SU-DHL-6 (cell line): ENCODE results near the gene VWA2.

Source experiments
- H2AFZ ChIP-seq: fragments of 200-600 bp; sonication (generic); 2 replicates; pipeline ENCODE4 v1.6.1; 2014; ENCODE audit warnings: low read depth, mild to moderate bottlenecking, moderate library complexity, mixed read lengths, antibody characterized with exemption, low read length; ENCODE audit not compliant: severe bottlenecking
- H3F3A ChIP-seq: fragments of 200-600 bp; shearing (Covaris generic); 2 replicates; pipeline ENCODE4 v1.6.0; 2016; ENCODE audit warnings: antibody characterized with exemption, mild to moderate bottlenecking; ENCODE audit not compliant: insufficient read depth
- H3K27ac ChIP-seq: fragments of 200-600 bp; sonication (generic); 2 replicates; pipeline ENCODE4 v1.5.1; 2016; ENCODE audit warnings: low read depth, mild to moderate bottlenecking, low read length, moderate library complexity, mixed read lengths
- H3K27me3 ChIP-seq: fragments of 200-600 bp; sonication (generic), shearing (Covaris generic); 2 replicates; pipeline ENCODE4 v1.6.0; 2014; ENCODE audit warnings: mild to moderate bottlenecking, low read length
- H3K36me3 ChIP-seq: fragments of 200-600 bp; sonication (generic); 2 replicates; pipeline ENCODE4 v1.6.1; 2014; ENCODE audit warnings: mild to moderate bottlenecking, low read length, mixed read lengths
- H3K4me2 ChIP-seq: fragments of 300-600, 200-600 bp; shearing (Covaris generic), sonication (generic); 2 replicates; pipeline ENCODE4 v1.6.0; 2014; ENCODE audit warnings: low read length, low read depth, mild to moderate bottlenecking; ENCODE audit not compliant: poor library complexity, severe bottlenecking
- H3K4me3 ChIP-seq: fragments of 200-600 bp; sonication (generic); 2 replicates; pipeline ENCODE4 v1.5.1; 2014; ENCODE audit warnings: antibody characterized with exemption, low read length, mild to moderate bottlenecking, mixed read lengths; ENCODE audit not compliant: insufficient read depth, poor library complexity, severe bottlenecking
- H3K79me2 ChIP-seq: fragments of 200-600 bp; sonication (generic); 2 replicates; pipeline ENCODE4 v1.6.1; 2014; ENCODE audit warnings: mild to moderate bottlenecking, low read length, moderate library complexity; ENCODE audit not compliant: insufficient read depth
- H3K9ac ChIP-seq: fragments of 200-600 bp; sonication (generic); 2 replicates; pipeline ENCODE4 v1.7.0; 2014; ENCODE audit warnings: mild to moderate bottlenecking, low read length
- H3K9me2 ChIP-seq: fragments of 200-600 bp; sonication (generic); replicated peaks from 2 replicates; pipeline ENCODE4 v1.6.1; 2014; ENCODE audit warnings: low read length; ENCODE audit not compliant: insufficient read depth
- H3K9me3 ChIP-seq: fragments of 200-600 bp; sonication (generic); 2 replicates; pipeline ENCODE4 v1.6.1; 2014; ENCODE audit warnings: low read length, mixed read lengths; ENCODE audit not compliant: insufficient read depth
- H4K20me1 ChIP-seq: fragments of 200-600 bp; sonication (generic); 2 replicates; pipeline ENCODE4 v1.6.1; 2014; ENCODE audit warnings: low read depth, mild to moderate bottlenecking, antibody characterized with exemption, low read length, moderate library complexity, mixed read lengths
- CTCF ChIP-seq: fragments of 200-600 bp; sonication (generic); IDR thresholded peaks from one replicate; pipeline ENCODE4 v1.5.1; 2017; ENCODE audit warnings: antibody characterized with exemption, mild to moderate bottlenecking, low read length, moderate library complexity; ENCODE audit not compliant: insufficient read depth, poor library complexity, severe bottlenecking
- EZH2phosphoT487 ChIP-seq: fragments of 200-600 bp; sonication (generic), shearing (Covaris generic); conservative IDR thresholded peaks from 2 replicates; pipeline ENCODE4 v1.6.1; 2018; ENCODE audit warnings: mild to moderate bottlenecking, antibody characterized with exemption, low read length, moderate library complexity, mixed read lengths

The VWA2 gene

GRCh38 chr10:114232561-114233176 lies 6.4 kb upstream of the VWA2 start:
- Histone ChIP-seq H3F3A (no peaks in the 10 kb centered on the region), H3K27me3 (no peaks in the 10 kb centered on the region), H3K9ac (no peak overlapping the region), H3K9me2 (no peaks in the 10 kb centered on the region), H4K20me1 (no peaks in the 10 kb centered on the region), H3K9me3 (no peaks in the 10 kb centered on the region), H3K4me2 (no peak overlapping the region), H3K4me3 (no peak overlapping the region), H3K79me2 (no peaks in the 10 kb centered on the region), H3K36me3 (no peaks in the 10 kb centered on the region), H3K27ac (no peak overlapping the region), H2AFZ (no peak overlapping the region)
- no peak for TF ChIP-seq CTCF
- no peak for TF ChIP-seq EZH2phosphoT487

DNA sequence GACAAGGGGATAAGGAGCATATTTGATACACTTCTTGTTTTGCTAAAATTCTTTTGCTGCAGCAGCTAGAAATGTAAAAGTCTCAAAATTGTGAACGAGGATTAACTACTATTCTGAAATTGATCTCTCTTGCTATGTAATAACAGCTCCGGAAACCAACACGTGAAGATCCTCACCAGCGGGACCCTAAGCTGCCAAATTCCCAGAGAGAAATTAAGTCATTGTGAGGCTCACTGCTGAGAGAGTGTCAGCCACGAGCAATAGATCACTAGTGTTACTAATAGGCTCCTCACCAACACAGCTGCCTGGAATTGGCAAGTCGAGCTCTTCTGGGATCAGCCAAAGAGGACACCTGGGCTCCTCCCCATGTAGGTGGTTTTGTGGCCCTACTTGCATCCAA lies 5.6 kb upstream of the VWA2 start:
- Histone ChIP-seq H3K9ac (no peak overlapping the region), H4K20me1 (no peaks in the 10 kb centered on the region), H2AFZ (no peak overlapping the region), H3K9me2 (no peaks in the 10 kb centered on the region), H3K9me3 (no peaks in the 10 kb centered on the region), H3F3A (no peaks in the 10 kb centered on the region), H3K27me3 (no peaks in the 10 kb centered on the region), H3K79me2 (no peaks in the 10 kb centered on the region), H3K36me3 (no peaks in the 10 kb centered on the region), H3K27ac (no peak overlapping the region), H3K4me2 (no peak overlapping the region), H3K4me3 (no peak overlapping the region)
- no peak for TF ChIP-seq EZH2phosphoT487
- no peak for TF ChIP-seq CTCF

- Histone ChIP-seq H3F3A (no peaks in the 10 kb centered on the region), H3K27ac (no peak overlapping the region), H3K9ac (no peak overlapping the region), H3K4me2 (no peak overlapping the region), H3K36me3 (no peaks in the 10 kb centered on the region), H3K79me2 (no peaks in the 10 kb centered on the region), H4K20me1 (no peaks in the 10 kb centered on the region), H3K4me3 (no peak overlapping the region), H2AFZ (no peak overlapping the region), H3K27me3 (no peaks in the 10 kb centered on the region), H3K9me3 (no peaks in the 10 kb centered on the region), H3K9me2 (no peaks in the 10 kb centered on the region)
- TF ChIP-seq EZH2phosphoT487 (no peak), CTCF (no peak)
Observed at GRCh38 chr10:114234132-114234531, 4.9 kb upstream of the VWA2 start.

GRCh38 chr10:114239994-114240345 lies 916 bp downstream of the VWA2 start:
- no peak for TF ChIP-seq EZH2phosphoT487
- no peak for TF ChIP-seq CTCF

More at GRCh38 chr10:114239994-114240345, 916 bp downstream of the VWA2 start:
- Histone ChIP-seq H3F3A (no peaks in the 10 kb centered on the region), H3K9me3 (no peaks in the 10 kb centered on the region), H3K27ac (no peak overlapping the region), H3K9me2 (no peaks in the 10 kb centered on the region), H3K4me2 (no peak overlapping the region), H3K4me3 (no peak overlapping the region), H3K27me3 (no peaks in the 10 kb centered on the region), H3K36me3 (no peaks in the 10 kb centered on the region), H3K9ac (no peak overlapping the region), H3K79me2 (no peaks in the 10 kb centered on the region), H2AFZ (no peak overlapping the region), H4K20me1 (no peaks in the 10 kb centered on the region)
